Left forelimb (tissue), 1 donor: Measurements from ENCODE around the gene CRKL.
"Not testable (repeated sequence)": the region's sequence is repeated elsewhere in the genome, so short reads cannot be mapped to it uniquely, and the experiment has no call there.

Experiments
- DNase-seq: peaks from one replicate; pipeline ENCODE4 v3.0.0-alpha.2; 2018; ENCODE audit warnings: low spot score

Gene CRKL

DNA sequence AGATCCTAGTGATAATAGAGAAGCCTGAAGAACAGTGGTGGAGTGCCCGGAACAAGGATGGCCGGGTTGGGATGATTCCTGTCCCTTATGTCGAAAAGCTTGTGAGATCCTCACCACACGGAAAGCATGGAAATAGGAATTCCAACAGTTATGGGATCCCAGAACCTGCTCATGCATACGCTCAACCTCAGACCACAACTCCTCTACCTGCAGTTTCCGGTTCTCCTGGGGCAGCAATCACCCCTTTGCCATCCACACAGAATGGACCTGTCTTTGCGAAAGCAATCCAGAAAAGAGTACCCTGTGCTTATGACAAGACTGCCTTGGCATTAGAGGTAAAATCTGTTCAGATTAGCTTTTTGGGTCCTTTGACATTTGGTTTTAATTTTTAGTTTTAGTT is 16.7 kb downstream of the CRKL start:
- DNase-seq, result no peak

GRCh38 chr22:20935049-20935448 is 17.8 kb downstream of the CRKL start:
- not testable (repeated sequence) for DNase-seq

- DNase-seq, result not testable (repeated sequence)
Measured at GRCh38 chr22:20935780-20936539, 18.8 kb downstream of the CRKL start.

DNA sequence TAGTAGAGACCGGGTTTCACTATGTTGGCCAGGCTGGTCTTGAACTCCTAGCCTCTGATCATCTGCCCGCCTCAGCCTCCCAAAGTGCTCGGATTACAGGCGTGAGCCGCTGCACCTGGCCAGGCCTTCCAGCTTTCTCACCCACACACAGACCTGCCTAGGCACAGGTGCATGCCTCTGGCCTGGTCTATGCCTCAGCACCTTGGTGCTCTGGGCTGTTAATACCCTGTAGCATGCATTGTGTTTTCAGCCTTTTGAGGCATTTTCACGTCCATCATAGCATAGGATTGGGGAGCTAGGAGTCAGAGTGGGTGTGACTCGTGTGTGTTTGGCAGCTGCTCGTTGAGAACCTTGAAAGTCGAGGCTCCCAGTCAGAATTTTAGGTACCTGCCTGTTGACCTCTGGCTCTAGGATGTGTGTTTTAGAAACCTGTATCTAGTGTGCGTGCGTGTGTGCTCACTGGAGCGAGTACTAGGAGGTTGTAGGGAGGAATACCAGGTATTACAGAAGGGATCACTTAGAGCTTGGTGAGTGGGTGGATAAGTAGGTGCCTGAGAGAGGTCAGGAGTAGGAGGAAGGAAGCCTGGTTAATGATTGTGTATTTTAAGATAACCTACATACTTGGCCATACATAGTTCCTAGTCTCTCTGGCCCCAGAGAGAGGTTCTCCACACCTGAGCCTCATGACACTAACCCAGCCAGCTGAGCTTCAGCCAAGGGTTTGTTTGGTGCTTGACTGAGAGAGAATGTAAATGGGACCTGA is 20.0 kb downstream of the CRKL start:
- no peak for DNase-seq

DNA sequence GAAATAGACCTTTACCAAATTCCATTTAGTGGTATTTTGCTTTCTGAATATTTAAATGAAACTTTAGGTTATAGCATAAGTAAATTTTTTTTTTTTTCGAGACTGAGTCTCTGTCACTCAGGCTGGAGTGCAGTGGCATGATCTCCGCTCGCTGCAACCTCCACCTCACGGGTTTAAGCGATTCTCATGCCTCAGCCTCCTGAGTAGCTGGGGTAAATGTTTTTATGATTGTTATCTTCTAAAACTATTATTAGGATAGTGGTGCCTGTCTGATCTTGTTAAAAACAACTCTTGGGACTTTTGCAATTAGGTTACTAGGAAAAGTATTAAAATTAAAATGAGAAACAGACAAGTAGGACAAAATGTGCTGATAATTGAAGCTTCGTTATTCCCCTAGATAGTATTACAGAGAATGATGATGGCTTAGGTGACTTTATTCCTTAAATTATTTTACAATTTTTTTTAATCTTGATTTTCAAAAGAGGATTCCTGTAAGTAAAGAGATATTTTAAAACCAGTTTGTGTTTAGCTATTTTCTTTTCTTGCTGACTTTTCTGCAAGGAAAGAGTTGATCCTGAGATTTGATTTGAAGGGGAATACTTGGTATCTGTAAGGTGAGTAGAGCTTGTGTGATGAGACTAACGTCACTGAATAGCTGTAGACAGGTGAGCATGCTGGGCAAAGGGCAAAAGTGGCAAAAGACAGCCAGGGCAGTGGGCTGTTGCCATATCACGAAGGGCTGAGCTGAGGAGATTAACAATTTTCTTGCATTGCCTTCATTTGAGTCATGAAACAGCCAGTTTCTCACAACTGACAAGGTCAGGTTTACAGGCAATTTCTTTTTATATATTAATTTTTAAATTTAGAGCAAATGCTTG is 20.8 kb downstream of the CRKL start:
- no peak for DNase-seq

GRCh38 chr22:20939457-20940185 is 22.4 kb downstream of the CRKL start:
- DNase-seq, result not testable (repeated sequence)

- DNase-seq, result no peak
Measured at GRCh38 chr22:20940186-20940651, 23.0 kb downstream of the CRKL start.

DNA sequence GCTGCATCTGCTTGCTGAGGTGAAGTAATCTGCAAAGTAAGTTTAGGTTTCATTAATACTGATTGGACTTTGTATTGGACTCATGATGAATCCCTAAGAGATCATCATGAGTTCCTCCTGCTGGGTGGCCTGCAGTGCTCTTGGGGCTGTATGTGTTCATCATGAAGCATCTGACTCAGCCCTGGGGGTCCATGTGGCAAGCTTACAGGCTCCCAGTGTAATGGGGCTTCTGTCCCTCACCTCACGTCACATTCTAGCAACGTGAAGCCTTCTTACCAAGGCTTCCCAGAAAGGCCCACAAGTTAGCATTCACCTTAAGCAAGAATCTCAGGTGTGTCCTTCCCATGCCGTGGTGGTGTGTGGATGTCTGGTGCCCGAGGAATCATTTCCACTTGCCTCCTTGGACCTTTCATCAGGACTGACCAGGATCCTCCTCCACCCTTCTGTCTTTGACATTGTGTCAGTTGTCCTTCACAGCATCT is 23.7 kb downstream of the CRKL start:
- DNase-seq, result no peak

GRCh38 chr22:20942203-20942902 is 25.1 kb downstream of the CRKL start:
- not testable (repeated sequence) for DNase-seq

- no peak for DNase-seq
Measured at GRCh38 chr22:20943104-20943933, 26.1 kb downstream of the CRKL start.

- no peak for DNase-seq
Measured at GRCh38 chr22:20944042-20944441, 26.8 kb downstream of the CRKL start.

GRCh38 chr22:20945578-20945934 is 28.3 kb downstream of the CRKL start:
- no peak for DNase-seq

GRCh38 chr22:20946080-20946986 is 29.1 kb downstream of the CRKL start:
- DNase-seq, result no peak

GRCh38 chr22:20946991-20947390 is 29.8 kb downstream of the CRKL start:
- DNase-seq, result no peak

DNA sequence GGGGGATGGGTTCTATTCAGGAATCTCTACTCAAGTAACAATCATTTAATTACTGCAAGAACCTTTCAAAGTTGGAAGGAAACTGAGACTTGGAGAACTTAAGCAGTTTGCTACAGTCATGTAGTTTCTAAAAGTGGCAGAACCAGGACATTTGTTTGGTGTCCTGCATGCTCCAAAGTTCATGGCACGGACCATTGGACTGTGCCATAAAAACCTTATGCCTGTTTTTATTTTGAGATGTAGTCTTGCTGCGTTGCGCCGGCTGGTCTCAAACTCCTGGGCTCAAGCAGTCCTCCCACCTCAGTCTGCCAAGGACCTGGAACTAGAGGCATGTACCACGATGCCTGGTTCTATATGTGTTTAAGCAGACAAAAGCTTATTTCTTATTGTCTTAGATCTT is 31.2 kb downstream of the CRKL start:
- no peak for DNase-seq

DNA sequence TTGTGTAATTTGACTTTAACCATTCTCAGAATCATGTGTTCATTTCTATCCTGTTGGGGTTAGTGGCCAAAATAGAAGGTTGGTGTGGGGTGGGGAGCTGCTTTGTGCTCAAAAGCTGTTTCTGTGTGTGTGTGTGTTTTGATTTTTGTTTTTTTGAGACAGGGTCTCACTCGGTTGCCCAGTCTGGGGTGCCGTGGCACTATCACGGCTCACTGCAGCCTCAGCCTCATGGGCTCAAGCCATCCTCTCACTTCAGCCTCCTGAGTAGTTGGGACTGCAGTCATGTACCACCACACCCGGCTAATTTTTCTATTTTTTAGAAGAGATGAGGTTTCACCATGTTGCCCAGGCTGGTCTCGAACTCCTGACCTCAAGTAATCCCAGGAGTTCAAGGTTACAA is 31.8 kb downstream of the CRKL start:
- DNase-seq, result no peak

- no peak for DNase-seq
Measured at GRCh38 chr22:20949698-20950183, 32.5 kb downstream of the CRKL start.

DNA sequence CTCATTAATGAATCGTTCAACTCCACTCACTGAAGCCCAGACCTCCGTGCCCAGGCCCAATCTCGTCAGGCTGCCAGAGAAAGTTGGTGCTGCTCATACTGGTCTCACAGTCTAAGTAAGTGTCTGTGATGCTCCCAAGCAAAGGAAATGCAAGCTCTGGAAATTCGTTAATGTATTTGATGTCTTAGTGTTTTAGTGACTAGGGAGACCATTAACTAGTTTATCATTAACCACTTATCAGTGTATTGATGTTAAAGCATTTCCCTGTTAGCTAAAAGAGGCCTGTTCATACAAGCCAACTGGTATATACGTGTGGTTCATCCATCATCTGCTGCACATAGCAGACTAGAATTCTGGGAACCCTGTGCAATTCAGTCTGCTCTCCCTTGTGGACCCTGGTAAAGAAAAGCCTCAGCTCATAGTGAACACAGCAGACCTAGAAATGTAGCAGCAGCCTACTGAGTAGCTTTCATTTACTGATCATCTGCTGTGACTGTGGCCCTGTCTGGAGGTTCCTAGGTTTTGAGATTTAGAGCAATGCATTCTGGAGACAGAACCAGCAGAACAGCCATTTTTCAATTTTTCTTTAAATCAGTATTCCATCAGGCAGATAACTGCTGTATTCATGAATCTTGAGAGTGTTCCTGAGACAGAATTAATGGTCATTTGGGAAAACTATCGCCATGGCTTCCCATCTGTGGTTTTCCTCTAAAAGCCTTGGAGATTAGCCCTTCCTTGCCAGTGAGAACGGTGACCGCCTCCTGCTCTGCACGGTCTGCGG is 34.1 kb downstream of the CRKL start:
- no peak for DNase-seq
